ENCODE measurements around the gene MMP19.
A peak's percentile ranks its signal among the peaks of the same experiment; 100 is the strongest.
"Not testable (repeated sequence)": the region's sequence is repeated elsewhere in the genome, so short reads cannot be mapped to it uniquely, and the experiment has no call there.

MMP19 gene

DNA sequence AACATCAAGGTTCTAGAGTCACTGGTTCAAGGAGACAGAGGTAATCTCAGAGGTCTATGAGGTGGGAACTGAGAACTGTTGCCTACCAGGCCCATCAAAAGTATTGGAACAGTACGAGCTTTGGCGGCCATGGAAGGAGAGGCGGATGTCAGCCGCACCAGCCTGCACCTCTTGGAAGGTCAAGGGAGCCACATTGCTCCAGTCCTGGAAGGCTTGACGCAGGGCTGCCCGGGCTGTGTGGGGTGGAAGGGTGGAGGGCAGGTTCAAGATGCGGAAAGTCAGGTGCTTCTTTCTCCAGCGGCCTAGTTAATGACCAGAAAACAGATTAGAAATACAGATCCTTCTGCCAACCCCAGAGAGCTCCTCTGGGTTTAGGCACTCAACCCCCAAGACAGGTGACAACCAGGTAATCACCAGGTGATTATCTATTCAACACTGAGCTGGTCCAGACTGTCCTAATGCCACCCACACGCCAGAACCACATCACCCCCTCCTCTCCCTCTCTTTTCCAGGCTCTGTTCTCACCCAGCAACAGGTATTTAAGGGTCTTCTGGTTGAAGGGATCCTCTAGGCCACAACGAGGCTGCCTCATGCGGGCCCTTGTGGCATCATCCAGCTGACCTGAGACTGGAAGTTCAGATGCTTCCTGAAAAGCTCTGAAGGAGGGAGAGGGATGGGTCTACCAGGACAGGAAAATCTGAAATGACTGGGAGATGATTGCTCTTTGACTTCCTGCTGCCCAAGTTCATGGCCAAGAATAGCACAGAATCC is 2.0 kb downstream of the MMP19 start:
- no peak for DNase-seq

DNA sequence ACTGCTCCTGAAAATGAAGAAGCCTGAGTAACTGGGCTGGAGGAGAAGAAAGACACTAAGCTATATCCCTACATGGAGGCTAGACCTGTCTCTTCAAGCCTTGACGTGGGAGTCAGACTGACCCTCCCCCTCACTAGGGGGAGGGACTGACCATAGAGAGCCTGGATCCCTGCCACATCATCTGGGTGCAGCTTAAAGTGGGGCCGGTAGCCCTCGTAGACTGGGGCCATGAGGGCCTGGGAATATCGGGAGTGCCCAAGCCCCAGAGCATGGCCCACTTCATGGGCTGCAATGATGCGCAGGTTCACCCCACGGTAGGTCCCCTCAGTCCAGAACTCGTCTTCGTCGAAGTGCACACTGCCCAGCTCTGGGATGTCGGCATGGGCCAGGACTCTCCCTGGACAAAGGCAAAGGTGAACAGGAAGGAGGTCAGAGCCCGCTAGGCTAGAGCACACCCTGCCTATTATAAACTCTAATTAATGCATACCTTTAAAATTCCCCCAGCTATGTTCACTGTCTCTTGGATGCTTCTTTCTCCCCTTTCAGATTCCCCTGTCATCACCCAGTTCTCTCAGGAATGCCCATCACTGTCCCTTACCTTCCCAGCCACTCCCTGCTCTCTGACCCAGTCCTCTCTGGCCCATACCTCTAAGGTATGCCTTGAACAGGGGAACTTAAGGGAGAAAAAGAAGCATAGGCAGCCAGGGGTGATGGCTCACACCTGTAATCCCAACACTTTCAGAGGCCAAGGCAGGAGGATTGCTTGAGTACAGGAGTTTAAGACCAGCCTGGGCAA is 3.2 kb downstream of the MMP19 start:
- DNase-seq = no peak

DNA sequence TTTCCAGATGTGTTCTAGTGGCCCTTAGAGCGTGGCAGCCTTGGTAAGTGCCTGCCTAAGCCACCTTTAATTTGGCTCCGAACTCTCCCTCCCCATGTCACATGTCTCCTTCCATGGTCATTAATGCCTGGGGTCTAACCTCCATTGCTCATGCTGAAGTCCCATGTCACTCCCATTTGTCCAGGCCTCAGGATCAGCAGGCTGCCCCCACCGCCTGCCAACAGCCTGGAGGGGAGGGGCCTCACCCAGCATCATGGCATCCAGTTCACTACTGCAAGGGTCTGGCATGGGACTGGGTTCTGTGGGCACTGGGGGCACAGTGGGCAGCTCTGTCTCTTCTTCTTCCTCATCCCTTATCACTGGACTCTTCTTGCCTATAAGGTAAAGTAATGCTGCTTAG is 4.4 kb downstream of the MMP19 start:
- DNase-seq = no peak

DNA sequence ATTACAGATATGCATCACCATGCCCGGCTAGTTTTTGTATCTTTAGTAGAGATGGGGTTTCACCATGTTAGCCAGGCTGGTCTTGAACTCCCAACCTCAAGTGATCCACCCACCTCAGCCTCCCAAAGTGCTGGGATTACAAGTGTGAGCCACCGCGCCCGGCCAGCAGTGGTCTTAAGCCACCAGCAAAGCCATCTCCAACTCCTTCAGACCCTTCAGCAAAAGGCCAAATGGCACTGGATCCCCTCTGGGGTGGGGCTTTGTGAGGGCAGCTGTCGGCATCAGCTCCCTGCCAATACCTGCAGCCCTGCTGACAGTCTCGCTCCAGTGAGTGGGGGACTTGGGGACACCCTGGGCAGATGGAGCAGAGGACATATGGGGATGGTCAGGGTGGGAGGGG is 8.3 kb downstream of the MMP19 start:
- not testable (repeated sequence) for DNase-seq

DNA sequence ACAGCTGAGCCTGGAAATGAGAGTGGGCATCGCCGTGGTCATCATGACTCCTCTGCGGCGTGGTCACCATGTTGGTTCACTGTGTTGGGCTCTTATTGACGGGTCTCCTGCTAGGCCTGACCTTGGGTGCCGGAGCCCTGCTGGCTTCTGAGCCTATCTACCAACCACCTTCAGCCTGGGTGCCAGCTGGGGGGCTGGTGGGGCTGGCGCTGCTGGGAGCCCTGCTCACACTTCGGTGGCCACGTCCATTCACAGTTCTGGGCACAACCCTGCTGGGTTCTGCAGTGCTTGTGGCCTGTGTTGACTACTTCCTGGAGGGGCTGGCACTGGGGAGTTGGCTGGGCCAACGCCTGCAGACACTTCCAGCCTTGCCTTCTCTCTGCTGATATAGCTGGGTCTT is 9.7 kb downstream of the MMP19 start:
- no peak for DNase-seq

DNA sequence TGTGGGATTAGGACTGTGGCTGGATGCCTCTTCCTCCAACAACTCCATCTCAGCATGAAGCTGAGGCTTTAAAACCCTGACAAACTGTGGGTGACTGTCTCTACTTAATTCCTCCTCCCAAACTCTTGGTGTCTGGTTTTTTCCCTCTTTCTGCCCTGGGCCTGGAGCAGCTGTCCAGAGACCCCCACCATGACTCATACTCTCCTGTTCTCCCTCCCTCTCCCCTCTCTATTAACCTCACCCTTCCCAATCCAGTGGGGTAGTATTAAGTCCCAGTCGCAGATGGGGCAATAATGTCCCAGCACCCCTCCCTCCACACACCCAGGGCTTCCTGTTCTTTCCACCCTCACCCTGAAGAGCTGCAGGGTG is 11.3 kb downstream of the MMP19 start:
- no peak for DNase-seq

DNA sequence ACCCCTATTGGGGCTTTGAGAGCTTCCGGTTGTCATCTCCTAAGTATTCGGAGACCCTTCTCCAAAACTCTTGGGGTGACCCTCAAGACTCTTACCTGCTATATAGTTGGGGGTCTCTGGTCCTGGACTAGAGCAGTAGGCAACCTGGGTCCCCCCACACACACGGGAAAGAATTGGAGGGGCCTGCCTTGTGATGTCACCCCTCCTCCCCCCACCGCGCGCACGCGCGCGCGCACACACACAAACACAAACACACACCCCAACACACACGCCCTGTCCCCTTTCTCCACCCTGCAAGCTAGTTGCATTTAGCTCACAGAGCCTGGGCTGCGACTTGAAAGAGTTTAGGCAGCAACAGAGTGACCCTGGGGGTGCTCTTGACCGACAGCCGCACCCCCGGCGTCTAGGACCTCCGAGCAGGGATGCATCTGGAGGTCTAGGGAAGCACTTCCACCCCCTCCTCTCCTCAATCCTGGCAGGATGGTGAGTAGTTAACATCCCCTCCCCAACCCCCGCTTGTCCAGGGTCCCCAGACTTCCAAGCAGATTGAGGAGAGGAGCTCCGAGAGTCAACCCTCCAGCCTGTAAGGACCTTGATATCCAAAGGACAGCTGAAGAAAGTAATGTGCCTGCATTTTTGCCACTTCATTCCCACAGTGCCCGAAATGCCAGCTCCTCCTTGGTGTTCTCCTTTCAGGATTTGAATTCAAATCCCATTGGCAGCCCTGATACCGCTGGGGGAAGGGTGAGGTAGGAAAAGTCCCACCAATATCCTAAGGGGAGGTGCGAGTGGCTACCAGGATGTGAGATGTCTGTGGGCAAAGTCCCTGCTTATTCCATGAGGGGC is 11.9 kb downstream of the MMP19 start:
- DNase-seq = no peak

DNA sequence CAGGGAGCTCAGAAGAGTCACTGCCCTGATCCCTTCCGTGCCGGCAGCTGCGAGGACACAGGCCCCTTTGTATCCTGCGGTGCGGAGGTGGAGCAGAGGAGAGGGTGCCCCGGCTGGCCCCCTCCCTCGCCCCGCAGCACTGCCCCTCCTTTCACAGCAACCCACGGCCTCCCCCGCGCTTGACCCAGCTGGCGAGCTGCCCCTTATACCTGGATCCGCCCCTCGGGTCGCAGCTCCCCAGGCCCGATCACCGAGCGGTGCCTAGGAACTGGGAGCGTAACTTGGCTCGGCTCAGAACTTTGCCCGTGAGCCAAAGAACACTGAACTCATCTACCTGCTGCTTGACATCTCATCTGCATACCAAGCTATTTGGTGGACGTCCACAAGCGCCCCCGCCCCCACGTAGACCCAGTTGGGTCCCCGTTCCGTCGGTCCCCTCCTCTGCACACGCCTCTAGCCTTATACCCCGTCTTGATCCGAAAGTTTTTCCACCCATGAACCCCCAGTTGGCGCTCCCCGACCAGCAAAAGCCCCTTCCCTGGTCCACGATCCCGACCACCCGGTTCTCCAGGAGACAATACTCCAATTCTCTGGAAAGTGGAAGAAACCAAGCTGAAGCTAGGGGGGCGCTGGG is 12.7 kb downstream of the MMP19 start:
- no peak for DNase-seq

DNA sequence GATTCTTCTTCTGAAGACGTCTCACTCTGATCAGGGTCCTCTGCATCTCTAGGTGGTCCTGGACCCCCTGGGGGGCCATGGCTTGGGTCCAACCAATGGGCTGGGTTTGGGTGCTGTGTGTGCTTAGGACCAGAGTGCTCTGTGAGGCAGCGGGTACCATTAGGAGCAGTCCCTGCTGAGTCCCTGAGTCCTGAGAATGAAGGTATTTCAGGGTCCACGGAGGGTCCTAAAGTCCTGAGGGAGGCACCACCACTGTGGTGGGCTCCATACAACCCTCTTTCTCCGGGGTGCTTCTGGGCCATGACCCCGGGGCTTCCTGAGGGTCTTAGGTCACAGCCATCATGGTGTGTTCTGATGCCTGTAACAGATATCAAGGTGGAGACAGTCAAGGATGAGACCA is 14.4 kb downstream of the MMP19 start:
- DNase-seq = no peak

DNA sequence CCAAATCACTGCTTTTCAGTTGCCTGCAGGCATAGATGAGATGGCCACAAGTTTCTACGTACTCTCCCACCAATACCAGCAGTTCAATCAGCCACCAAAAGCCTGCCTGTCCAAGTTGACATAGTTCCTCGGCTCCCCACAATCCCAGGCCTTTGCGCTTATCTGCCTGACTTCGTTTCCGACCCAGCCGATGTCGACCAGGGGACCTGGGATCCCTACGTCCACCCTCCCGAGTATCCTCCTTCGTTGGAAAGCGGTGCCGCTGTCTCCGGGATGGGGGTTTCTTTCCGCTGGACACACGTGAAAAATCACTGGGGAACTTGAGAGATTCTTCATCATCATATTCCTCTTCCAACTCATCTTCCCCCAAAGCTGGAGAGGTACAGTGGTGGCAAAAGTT is 14.9 kb downstream of the MMP19 start:
- DNase-seq = no peak

DNA sequence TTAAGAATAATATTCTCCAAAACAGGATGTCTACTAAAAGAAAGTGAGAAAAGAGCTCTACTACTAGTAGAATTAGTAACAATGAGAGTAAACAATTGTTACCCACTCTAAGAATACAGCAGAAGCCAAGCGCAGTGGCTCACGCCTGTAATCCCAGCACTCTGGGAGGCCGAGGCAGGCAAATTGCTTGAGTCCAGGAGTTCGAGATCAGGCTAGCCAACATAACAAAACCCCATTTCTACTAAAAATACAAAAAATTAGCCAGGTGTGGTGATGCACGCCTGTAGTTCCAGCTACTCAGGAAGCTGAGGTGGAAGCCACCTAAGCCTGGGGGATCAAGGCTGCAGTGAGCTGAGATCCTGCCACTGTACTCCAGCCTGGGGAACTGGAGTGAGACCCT is 18.0 kb downstream of the MMP19 start:
- no peak for DNase-seq

DNA sequence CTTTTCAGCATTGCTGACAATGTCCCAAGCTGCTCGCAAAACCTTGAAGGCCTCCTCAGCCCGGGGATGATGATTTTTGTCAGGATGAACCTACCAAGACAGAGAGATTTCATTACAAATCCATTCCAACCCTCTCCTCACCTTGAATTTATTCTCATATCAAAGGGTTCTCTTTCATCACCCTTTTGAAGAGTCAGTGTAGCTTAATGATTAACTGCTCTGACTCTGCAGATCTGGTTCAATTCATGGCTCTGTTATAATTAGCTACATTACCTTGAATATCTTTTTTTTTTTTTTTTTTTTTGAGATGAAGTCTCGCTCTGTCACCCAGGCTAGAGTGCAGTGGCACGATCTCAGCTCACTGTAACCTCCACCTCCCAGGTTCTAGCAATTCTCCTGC is 19.3 kb downstream of the MMP19 start:
- no peak for DNase-seq

DNA sequence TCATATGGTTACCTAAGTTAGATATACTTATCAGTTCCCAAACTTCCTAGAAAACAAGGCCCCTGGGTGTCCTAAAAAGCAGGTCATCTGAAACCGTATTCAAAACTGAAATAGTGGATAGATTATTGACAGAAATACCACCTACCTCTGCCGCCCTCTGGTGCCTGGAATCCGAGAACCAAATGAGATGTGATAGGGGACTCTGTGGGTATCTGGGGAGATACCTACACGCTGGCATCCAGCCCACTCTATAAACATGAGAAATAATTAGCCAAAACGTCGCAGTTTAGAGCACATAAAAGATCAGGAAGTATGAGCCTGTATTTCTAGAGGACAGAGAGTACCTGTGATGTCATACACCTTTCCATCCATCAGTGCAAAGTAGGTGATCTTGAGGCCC is 20.5 kb downstream of the MMP19 start:
- no peak for DNase-seq

DNA sequence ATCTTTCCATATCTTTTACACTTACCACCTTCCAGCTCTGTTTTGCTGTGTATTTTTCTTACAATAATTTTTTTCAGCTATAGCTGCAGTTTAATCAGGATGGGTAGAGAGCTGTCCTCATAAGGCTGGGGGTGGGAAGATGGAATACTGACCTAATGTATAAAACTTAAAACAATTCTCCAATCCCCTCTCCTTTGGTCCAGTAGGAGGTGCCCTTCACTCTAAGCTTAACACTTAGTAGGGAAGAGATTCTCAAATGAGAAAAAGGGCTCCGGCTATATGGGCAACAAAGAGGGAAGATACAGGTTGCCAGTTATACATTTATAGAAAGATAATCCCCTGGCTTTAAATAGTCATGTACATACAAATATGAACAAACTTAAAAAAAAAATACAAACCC is 22.1 kb downstream of the MMP19 start:
- no peak for DNase-seq

DNA sequence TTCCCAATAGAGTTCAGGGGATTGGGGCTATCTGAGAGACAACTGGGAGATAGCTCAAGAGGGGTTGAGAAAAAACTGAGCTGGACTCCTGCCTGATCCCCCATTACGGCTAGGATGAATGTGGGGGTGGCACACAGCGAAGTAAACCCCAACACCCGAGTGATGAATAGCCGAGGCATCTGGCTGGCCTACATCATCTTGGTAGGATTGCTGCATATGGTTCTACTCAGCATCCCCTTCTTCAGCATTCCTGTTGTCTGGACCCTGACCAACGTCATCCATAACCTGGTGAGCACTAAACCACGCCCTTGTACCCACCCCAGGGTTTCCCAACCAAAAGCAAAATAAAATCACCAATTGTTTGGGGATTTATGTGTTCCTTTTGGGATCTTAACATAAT is 23.9 kb downstream of the MMP19 start:
- no peak for DNase-seq

DNA sequence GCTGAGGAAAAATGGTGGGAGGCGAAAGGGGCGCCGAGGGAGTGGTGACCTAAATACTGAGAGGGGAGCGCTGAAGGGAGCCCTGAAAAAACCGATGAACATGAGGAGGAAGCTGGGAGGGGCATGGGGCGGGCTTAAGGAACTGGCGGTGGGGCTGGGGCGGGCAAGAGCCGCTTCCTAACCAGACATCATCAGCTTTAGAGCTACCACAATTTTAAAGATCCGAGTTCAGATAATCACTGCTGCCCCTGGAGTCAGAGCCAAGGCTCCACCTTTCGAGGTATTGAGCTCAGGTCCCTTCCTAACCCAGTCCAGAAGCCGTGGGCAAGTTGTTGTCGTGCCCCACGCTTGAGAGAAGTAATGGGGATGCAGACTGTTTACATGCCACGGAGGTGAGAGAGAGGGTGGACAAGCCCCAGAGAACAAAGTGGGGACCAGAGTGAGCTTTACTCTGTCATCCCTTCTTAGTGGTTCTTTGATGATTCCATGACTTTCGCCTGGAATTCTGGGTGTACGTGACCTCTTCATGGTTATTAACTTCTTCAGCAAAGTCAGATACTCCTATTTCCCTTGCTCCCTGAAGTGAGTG is 24.5 kb downstream of the MMP19 start:
- no peak for DNase-seq

DNA sequence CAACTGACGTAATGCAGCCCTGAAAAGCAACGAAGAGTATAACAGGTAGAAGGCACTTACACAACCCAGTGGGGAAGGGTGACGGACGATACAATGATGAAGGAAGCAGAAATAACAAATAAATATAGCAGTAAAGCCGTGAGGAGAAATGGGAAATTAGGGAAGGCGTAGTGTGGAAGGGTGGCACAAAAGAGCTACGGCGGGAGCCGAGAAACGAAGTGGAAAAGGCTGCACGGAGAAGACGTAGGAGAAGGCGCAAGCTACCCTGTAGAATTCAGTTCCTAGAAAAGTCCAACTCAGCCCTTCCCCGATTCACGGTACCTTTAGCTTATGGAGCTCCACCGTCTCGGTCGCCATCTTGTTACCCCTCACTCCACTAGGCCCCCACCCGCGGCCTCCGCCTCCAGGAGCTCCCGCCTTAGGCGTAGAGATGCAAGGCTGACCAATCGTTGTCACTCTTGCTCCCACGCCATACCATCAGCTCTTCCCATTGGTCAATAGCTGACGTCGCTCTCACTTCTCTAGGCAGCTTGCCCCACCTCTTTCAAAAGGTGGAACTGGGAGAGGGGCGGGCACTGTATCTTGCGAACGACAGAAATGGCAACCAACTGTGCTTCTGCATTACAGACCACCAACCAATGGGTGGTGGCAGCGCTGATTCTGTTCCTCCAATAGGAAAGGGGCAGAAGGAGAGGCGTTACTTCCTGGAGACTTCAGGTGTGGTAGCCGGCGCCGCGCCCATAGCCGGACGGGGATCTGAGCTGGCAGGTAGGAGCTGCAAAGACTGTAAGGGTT is 25.2 kb downstream of the MMP19 start, which contains the start of the genes ORMDL2 and SARNP:
TSS of gene ORMDL2 (plus strand) at position 697 of the 795 bp plus-strand sequence. CDS start 959 bp downstream, outside the sequence.
TSS of gene SARNP (minus strand) at position 380 of the 795 bp plus-strand sequence. CDS start at position 357, 23 bp downstream.
- peak; percentile 99 for DNase-seq

DNA sequence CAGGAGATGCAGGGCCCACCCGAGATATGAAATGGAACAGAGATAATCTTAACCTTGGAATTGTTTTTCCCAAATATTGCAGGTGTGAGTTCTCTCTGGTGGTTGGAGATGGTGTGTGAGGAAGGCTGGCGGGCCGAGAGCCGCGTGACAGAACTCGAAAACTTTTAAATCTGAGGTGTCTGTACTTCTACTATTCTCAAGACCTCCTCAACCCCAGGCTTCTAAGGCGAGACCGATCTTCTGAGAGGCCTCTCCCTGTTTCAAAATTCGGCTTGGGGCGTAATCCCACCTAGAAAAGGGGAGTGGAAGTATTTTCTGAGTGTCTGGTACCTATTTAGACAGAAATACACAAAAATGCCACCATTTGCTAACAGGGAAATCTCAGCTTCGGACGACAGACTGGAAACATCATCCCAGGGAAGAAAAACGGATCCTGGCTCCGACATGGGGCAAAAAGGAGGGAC is 25.8 kb downstream of the MMP19 start:
- no peak for DNase-seq

DNA sequence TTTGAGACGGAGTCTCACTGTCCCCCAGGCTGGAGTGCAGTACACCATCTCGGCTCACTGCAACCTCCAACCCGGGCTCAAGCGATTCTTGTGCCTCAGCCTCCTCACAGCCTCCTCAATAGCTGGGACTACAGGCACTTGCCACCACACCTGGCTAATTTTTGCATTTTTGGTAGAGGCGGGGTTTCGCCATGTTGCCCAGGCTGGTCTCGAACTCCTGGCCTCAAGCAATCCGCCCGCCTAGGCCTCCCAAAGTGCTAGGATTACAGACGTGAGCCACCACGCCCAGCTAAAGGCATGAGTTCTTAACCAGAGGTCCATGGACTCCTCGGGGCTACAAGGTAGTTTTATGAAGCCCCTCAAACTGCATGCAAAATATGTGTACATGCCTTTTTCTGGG is 27.3 kb downstream of the MMP19 start:
- DNase-seq = no peak

DNA sequence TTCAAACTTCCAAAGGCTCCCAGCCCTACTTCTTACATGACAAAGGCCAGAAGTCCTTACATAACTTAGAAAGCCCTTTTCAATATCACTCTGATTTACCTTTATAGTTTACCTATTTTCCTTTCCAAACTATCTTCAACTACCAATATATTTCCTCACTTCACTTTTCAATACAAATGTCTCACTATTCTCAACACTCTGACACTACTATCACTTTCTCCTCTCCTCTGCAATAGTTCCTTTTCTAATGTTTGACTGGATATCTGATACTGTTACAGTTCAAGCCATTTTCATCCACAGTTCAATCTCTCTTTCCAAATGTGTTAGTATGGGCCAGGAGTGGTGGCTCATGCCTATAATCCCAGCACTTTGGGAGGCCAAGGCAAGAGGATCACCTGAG is 28.5 kb downstream of the MMP19 start:
- DNase-seq = no peak

DNA sequence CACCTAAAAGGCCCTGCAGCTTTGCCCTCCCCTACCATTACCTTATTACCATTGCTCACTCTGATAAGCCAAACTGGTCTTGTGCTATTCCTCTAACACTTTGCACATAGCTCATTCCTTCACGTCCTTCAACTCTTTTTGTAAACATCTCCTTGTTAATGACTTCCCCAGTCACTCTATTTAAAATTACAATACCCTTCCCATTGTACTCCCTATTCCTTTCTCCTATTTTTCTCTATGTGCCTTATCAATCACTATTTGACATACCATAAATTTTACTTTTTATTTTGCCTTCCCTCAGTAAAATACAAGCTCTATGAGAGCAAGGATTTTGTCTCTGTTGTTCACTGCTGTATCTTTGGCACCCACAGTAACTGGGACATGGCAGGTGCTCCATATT is 30.6 kb downstream of the MMP19 start:
- no peak for DNase-seq

DNA sequence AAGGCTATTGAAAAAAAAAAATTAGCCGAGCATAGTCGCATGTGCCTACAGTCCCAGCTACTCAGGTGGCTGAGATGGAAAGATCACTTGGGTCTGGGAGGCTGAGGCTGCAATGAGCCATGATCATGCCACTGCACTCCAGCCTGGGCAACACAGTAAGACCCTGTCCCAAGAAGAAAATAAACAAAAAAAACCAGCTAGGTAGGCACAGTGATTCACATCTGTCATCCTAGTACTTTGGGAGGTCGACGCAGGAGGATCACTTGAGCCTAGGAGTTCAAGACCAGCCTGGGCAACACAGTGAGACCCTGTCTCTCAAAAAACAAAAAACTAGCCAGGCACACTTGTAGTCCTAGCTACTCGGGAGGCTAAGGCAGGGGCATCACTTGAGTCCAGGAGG is 33.5 kb downstream of the MMP19 start:
- no peak for DNase-seq

Measured in SHP77 treated with DMSO at 0.1 percent for 48 hours (cell line).